ENCODE measurements around the gene NEDD4L.

GRCh38 chr18:58339890-58340289 lies 295.9 kb downstream of the NEDD4L start:
- TF ChIP-seq, protein P1, sequence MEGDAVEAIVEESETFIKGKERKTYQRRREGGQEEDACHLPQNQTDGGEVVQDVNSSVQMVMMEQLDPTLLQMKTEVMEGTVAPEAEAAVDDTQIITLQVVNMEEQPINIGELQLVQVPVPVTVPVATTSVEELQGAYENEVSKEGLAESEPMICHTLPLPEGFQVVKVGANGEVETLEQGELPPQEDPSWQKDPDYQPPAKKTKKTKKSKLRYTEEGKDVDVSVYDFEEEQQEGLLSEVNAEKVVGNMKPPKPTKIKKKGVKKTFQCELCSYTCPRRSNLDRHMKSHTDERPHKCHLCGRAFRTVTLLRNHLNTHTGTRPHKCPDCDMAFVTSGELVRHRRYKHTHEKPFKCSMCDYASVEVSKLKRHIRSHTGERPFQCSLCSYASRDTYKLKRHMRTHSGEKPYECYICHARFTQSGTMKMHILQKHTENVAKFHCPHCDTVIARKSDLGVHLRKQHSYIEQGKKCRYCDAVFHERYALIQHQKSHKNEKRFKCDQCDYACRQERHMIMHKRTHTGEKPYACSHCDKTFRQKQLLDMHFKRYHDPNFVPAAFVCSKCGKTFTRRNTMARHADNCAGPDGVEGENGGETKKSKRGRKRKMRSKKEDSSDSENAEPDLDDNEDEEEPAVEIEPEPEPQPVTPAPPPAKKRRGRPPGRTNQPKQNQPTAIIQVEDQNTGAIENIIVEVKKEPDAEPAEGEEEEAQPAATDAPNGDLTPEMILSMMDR (conservative IDR thresholded peaks at IDR 0.05; ENCODE audit: low read length), result no peak
- no peak for TF ChIP-seq EZH2phosphoT487 (IDR thresholded peaks at IDR 0.05; ENCODE audit: borderline replicate concordance, low read depth, low read length)

Data from OCI-LY7 (cell line).